ENCODE measurements around the gene KAT2A.
A peak's percentile ranks its signal among the peaks of the same experiment; 100 is the strongest.

KAT2A gene

DNA sequence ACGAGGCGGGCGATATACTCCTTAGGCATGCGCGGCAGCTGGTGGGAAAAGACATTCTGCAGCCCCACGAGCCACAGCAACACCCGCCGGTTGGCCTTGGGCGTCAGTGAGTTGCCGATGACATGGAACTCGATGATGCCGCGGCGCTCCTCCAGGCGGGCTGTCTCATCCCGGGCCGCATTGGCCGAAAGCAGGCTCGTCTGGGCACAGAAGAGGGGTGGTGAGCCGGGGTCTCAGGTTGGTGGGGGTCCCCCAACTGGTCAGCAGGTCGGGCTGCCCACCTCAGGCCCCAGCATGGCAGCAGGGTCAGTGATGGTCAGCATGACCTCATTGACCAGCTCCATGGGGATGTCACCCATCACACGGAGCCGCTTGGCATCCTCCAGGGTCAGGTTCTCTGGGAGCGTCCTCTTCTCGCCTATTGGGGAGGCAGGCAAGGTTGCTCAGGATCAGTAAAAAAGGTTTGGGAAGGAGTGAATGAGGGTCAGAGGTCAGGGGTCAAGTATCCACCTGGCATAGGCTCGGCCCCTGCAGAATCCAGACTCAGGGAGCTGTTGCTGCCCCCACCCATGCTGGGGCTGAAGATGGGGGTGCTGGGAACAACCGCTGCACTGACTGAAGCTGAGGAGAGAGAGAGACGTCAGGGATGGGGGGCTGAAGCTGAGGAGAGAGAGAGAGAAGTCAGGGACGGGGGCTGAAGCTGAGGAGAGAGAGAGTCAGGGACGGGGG, 3.6 kb downstream of the KAT2A start:
- TF ChIP-seq JUND (IDR thresholded peaks at IDR 0.05; ENCODE audit: low read depth), result no peak
- in situ Hi-C loops (cut with HindIII; ENCODE audit: low pct_unique_long_range_greater_than_20kb, low sequenced_read_pairs), result no loop called here
- DNase-seq (ENCODE audit: low read depth in 1 of 2, low spot score in 1 of 2), result no peak

DNA sequence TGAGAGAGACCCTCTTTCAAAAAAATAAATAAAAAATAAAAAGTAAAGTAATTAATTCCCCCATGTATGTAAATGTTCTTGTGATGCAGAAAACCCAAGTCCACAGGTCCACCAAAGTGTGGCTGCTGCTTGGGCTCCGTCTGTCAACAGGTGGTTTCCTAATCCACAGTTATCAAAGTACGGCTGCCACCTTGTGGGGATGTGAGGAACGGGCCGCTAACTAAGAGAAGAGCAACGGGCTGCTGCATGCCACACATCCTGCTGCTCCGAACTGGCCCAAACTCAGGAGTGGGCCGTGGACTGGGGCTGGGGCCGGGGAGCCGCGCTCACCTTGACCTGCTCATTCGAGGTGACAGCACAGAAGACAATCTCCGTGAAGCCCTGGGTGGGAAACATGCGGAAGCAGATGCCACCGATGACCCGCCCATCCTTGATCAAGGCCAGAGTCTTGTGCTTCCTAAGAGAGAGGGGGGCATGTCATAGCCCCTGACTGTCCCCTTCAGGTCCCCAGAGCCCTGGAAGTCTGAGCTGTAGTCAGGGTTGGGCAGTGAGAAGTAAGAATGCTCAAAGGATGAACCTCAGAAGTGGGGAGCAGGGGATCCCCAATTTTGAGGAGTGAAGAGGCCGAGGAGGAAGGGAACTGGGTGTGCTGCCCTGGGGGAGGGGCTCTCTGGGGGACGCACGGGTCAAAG, 4.3 kb downstream of the KAT2A start:
- DNase-seq (ENCODE audit: low read depth in 1 of 2, low spot score in 1 of 2), result peak; percentile 85 to 92
- in situ Hi-C loops (cut with HindIII; ENCODE audit: low pct_unique_long_range_greater_than_20kb, low sequenced_read_pairs), result no loop called here
- no peak for TF ChIP-seq JUND (IDR thresholded peaks at IDR 0.05; ENCODE audit: low read depth)

DNA sequence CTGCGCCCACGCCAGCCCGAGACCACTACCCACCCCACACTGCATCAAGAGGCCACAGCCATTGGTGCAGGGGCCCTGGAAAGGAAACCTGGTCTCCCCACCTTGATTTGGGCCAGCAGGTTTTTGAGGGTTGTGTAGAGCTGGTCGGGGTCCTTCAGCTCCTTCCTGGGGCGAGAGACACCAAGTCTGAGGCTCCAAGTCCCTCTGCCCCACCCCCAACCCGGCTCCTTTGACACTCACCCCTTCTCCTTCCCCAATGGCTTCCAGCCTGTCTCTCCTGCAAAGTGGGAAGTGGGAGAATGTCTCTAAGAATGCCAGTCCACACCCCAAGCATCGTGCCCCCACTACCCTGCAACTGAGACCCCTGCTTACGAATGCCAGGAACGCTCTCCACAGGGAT, 7.0 kb downstream of the KAT2A start:
- no peak for TF ChIP-seq JUND (IDR thresholded peaks at IDR 0.05; ENCODE audit: low read depth)
- DNase-seq (ENCODE audit: low read depth in 1 of 2, low spot score in 1 of 2), result no peak
- in situ Hi-C loops (cut with HindIII; ENCODE audit: low pct_unique_long_range_greater_than_20kb, low sequenced_read_pairs), result no loop called here

DNA sequence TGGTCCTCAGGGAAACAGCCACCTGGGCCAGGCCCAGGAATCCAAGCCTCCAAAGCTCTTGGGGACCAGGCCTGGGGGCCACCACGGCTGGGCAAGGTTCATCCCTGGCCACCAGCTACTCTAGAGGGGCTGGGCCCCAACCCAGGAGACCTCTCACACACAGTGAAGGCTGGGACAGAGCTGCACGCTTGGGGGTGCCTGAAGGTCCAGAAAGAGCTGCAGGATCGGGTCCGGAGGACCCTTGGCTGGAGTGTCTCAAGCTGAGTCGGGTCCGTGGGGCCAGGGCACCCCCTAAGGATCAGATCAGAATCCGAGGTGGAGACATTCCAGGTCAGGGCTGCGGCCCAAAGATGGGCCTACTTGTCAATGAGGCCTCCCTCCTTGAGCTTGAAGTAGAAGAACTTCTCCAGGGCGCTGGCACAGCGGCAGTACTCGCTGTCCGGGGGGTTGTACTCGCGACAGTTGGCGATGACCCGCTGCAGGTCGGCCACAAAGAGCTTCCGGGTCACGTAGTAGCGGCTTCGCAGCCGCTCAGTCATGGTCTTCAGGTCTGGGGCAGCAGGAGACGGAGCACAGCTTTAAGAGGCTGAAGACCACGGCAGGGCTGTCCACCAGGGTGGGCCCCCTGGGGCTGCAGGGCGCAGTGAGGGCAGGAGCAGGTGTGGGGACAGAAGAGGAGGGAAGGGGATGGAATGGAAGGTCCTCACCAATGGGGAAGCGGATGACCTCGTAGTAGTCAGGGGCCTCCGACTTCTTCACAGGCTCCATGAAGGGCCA, 7.7 kb downstream of the KAT2A start:
- DNase-seq (ENCODE audit: low read depth in 1 of 2, low spot score in 1 of 2), result no peak
- in situ Hi-C loops (cut with HindIII; ENCODE audit: low pct_unique_long_range_greater_than_20kb, low sequenced_read_pairs), result no loop called here
- no peak for TF ChIP-seq JUND (IDR thresholded peaks at IDR 0.05; ENCODE audit: low read depth)

DNA sequence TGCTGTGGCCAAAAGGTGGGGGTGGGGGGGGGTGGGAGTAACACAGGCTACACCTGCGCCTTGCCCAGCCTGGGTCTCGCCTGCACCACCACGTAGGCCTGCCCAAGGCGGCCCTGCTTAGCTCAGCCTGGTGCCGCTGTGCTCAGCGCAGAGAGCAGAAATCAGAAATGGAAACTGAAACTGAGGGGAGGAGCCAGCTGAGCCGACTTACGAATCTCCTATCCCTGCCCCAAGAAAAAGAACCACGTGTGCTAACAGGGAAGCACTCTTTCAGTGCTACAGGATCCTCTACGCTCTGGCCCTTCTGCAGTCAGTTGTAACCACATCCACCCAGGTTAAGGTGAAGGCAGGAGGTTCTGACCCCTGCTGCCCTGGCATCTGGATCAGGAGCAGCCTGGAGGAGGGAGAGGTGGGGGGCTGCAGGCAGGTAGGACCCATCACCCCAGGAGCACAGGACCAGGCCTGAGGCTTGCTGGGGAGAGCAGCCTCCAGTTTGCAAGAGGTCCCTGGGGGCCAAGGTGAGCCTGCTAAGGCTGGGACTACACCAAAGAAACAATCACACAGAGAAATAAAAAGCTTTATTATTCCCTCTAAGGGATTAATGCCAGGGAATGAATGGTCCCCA, 8.5 kb downstream of the KAT2A start, which contains the start of gene DHX58:
Gene DHX58 (minus strand): TSS at position 163 of the 625 bp plus-strand sequence. CDS start 822 bp downstream, outside the sequence.
- no peak for TF ChIP-seq JUND (IDR thresholded peaks at IDR 0.05; ENCODE audit: low read depth)
- in situ Hi-C loops (cut with HindIII; ENCODE audit: low pct_unique_long_range_greater_than_20kb, low sequenced_read_pairs), result no loop called here
- peak; percentile 91 to 99 for DNase-seq (ENCODE audit: low read depth in 1 of 2, low spot score in 1 of 2)

DNA sequence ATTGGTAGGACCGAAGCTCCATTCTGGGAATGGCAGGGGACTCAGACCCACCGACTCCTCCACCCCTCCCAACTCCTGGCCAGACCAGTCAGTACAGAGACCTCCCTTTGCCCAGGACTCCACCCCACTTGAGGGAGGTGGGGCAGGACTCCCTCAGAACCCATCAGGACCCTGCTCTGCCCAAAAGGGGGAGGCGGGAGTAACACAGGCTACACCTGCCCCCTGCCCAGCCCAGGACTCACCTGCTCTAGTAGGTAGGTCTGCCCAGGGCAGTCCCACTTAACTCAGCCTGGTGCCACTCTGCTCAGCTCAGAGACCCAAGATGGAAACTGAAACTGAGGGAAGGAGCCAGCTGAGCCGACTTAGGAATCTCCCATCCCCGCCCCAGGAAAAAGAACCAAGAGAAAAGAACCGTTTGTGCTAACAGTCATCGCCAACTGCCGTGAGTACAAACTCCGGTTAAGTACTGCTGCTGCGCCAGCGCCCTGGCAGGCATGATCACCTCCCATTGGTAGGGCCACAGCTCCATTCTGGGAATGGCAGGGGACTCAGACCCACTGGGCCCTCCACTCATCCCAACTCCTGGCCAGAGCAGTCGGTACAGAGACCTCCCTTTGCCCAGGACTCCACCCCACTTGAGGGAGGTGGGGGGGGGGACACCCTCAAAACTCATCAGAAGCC, 9.2 kb downstream of the KAT2A start:
- in situ Hi-C loops (cut with HindIII; ENCODE audit: low pct_unique_long_range_greater_than_20kb, low sequenced_read_pairs), result no loop called here
- peak; percentile 48 to 52 for DNase-seq (ENCODE audit: low read depth in 1 of 2, low spot score in 1 of 2)
- no peak for TF ChIP-seq JUND (IDR thresholded peaks at IDR 0.05; ENCODE audit: low read depth)

DNA sequence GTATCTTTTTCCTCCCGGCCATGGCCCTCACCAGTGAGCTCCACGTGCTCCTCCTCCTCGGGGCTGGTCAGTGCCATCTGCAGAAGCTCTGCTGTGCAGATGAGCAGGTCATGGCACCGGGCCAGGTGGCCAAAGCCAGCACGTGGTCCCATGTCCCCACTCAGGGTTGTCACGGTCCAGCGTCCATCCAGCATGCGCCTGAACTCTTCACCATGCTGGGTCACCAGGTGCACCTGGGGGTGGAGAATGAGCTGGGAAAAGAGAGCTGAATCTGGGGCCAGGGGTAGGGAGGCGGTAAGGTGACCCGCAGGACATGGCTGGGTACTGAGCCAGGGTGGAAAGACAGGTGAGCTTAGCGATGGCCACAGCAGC, 9.9 kb downstream of the KAT2A start:
- in situ Hi-C loops (cut with HindIII; ENCODE audit: low pct_unique_long_range_greater_than_20kb, low sequenced_read_pairs), result no loop called here
- TF ChIP-seq JUND (IDR thresholded peaks at IDR 0.05; ENCODE audit: low read depth), result no peak
- no peak for DNase-seq (ENCODE audit: low read depth in 1 of 2, low spot score in 1 of 2)

DNA sequence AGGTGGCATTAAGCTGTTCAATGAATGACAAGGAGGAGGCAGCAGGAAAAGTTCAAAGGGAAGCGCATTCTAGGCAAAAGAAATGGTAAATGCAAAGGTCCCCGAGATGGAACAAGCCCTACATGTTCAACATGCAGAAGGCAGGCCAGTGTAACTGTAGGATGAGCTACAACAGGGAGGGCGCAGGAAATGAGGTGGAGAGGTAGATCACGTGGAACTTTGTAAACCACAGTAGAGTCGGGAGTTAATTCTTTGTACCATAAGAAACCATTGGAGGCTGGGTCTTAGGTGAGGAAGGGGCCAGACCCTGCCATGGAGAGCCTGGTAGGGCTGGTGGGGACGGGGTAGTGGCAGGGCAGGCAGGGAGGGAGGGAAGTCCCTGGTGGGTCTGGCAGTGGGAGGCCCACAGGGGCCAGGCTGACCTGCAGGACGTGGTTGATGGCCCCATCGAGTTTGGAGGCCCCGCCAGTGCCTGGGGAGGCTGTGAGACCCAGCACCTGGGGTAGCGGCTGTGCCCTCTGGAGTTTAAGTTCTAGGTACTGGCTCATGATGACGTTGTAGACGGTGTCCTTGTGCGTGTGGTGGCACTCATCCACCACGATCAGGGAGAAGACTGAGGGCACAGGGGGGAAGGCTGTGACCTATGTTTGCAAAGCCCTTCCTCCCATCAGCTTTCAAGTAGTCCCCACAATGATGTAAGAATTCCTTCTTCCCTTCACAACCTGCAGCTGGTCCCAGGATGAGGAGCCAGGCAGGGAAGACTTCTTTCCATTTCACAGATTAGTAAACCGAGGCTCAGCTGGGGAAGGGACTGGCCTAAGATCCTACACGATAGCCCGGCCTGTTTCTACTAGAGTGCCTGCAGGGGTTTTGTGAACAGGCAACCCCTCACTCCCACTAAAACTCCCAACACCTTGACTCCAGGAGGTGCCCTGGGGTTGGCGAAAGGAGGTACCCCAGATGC, 10.6 kb downstream of the KAT2A start:
- no peak for DNase-seq (ENCODE audit: low read depth in 1 of 2, low spot score in 1 of 2)
- in situ Hi-C loops (cut with HindIII; ENCODE audit: low pct_unique_long_range_greater_than_20kb, low sequenced_read_pairs), result no loop called here
- TF ChIP-seq JUND (IDR thresholded peaks at IDR 0.05; ENCODE audit: low read depth), result no peak

DNA sequence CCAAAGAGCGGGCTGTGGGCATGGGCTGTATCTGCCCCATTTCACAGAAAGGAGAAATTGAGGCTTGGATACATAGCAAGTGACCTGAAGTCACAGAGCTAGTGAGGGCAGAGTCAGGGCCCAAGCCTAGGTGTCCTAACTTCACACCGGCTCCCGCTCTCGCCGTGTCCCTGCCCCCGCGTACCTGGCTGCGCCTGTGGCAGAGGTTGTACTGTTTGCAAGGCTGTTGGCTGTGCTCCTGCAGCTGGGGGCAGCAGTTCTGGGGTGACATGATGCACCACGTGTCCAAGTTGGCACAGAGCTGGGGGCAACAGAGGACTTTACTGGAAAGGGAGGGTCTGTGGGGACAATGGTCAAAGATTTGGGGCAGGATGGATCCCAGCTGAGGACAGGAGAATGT, 12.1 kb downstream of the KAT2A start:
- no peak for DNase-seq (ENCODE audit: low read depth in 1 of 2, low spot score in 1 of 2)
- no peak for TF ChIP-seq JUND (IDR thresholded peaks at IDR 0.05; ENCODE audit: low read depth)
- in situ Hi-C loops (cut with HindIII; ENCODE audit: low pct_unique_long_range_greater_than_20kb, low sequenced_read_pairs), result no loop called here

DNA sequence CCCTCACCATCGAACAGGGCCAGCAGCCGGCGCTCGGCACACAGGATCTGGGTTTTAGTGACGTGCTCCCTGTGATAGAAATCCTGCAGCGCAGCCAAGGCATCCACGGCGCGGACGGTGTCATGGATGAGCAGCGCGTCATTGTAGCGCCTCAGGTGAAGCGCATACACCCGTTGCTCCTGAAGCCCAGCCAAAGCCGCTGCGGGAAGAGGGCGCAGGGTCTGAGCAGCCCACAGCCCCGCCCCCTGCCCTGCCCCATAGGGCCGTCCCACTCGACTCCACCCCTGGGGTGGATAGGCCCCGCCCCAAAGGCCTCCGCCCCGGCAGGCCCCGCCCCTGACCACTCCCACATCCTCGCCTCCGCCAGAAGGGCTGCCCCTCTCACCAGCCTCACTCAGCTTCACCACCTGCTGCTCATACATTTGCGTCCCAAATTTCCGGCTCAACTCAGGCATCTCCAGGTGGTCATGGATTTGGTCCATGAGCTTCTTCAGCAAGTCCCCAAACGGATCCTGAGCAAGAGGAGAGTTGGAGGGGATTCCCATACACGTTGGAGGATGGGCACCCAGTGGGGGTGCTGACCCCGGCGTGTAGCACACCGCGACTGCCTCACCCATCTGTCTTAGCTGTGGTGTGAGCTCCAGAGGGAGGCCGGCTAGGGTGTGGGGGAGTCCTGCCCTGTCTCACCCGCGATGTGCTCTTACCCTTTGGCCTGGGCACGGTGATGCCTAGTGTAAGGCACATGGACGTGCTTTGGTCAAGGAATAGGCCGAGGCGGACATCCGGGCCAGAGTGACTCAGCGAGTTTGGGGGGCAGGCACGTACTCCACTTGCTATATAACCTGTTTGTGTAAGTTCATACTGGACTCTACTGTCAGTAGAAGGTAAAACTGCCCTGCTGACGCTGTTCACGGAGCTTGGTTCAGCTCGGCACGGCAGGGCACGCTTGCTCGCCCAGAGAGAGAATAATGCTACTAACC, 13.3 kb downstream of the KAT2A start:
- in situ Hi-C loops (cut with HindIII; ENCODE audit: low pct_unique_long_range_greater_than_20kb, low sequenced_read_pairs), result no loop called here
- peak; percentile 91 to 94 for DNase-seq (ENCODE audit: low read depth in 1 of 2, low spot score in 1 of 2)
- no peak for TF ChIP-seq JUND (IDR thresholded peaks at IDR 0.05; ENCODE audit: low read depth)
